ENCODE measurements around the gene PSMB8. TPM values are rescaled to one million over a fixed set of nuclear protein-coding genes. Genes with fewer than 3 reads are reported as not detected.
A peak's percentile ranks its signal among the peaks of the same experiment; 100 is the strongest.

The PSMB8 gene
- total RNA-seq, 2 experiments from 2014 or later, result 308 to 327 TPM

DNA sequence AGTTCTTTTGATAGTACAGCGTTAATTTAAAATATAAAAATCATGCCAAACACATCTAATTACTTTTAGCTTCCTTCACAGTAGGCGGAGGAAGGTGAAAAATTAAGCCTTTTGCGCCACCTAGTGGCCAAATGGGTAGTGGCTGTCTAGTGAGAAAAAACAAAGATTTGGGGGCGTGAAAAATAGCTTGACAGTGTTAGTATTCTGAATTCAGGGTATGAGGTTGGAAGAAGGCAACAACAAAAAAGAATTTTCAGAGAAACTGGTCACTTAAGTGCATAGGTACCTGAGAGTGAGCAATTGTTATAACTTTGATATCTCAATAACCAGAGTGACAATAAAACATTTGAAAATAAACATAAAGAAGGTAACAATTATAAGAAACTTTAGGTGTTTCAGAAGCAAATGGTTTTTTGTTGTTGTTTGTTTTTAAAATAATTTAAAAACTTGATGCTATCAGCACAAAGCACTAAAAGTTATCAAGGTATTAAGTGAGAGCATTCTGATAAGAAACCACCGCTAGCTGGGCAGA lies 24.5 kb upstream of the PSMB8 start:
- Mint-ChIP-seq H3K36me3 (peaks cover 15% of the 10 kb centered on the region), H3K9me3 (no peaks in the 10 kb centered on the region), H3K27me3 (peaks cover 4% of the 10 kb centered on the region), H3K4me1 (peaks cover 32% of the 10 kb centered on the region), H3K27ac (no peak overlapping the region), H3K4me3 (no peak overlapping the region)
- DNase-seq (peak; percentile 81), ATAC-seq (ENCODE audit: low read depth) (peak; percentile 57)
- POLR2A ChIA-PET, result interaction anchor here (0.9 to 4.5 kb wide), 13 partner anchors 10 to 176 kb away, joined by 3 to 136 read pairs (median 5); partner anchors contain the start of genes PSMB8, PSMB9, TAP1 and TAP2

- peaks cover 32% of the 10 kb centered on the region for H3K4me1 Mint-ChIP-seq
- peak overlapping the region; percentile 76 for H3K4me3 Mint-ChIP-seq
- H3K9me3 Mint-ChIP-seq, result no peaks in the 10 kb centered on the region
- ATAC-seq (ENCODE audit: low read depth) (peak; percentile 25), DNase-seq (no peak)
- peak overlapping the region; percentile 97 for H3K27ac Mint-ChIP-seq
- peaks cover 19% of the 10 kb centered on the region for H3K36me3 Mint-ChIP-seq
- POLR2A ChIA-PET, result interaction anchor here (0.9 to 4.5 kb wide), 15 partner anchors 9 to 176 kb away, joined by 3 to 136 read pairs (median 5); partner anchors contain the start of genes PSMB8, PSMB9, TAP1 and TAP2
- H3K27me3 Mint-ChIP-seq, result peaks cover 2% of the 10 kb centered on the region
Measured at GRCh38 chr6:32867554-32868256, 23.9 kb upstream of the PSMB8 start.

DNA sequence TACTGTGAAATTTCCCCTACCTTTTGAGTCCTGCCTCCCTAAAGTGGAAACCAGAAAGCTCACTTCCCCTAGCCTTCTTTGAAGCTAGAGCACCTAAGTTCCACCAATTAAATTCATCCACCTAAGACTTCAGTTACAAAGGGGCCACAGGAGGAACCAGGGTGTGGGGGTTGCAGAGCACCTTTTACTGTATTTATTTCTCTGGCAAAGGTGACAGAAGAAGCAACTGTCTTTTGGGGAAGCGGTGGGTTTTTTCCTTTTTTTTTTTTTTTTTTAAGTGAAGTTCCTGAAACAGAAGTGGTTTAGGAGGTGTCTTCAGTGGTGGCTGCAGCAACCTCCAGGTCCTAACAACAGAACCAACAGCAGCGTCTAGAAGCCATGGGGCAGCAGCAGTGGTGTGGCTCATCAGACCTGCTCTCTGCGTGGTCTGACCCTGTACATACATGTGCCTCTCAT lies 23.2 kb upstream of the PSMB8 start:
- Mint-ChIP-seq H3K4me3 (peak overlapping the region; percentile 76), H3K4me1 (peaks cover 32% of the 10 kb centered on the region)
- POLR2A ChIA-PET, result interaction anchor here (0.7 to 4.5 kb wide), 11 partner anchors 9 to 114 kb away, joined by 3 to 136 read pairs (median 17); partner anchors contain the start of genes PSMB8, PSMB9, TAP1 and TAP2

GRCh38 chr6:32865724-32866443 lies 22.0 kb upstream of the PSMB8 start:
- Mint-ChIP-seq H3K4me3 (no peak overlapping the region), H3K4me1 (peaks cover 34% of the 10 kb centered on the region), H3K27me3 (no peaks in the 10 kb centered on the region), H3K36me3 (peaks cover 21% of the 10 kb centered on the region), H3K9me3 (no peaks in the 10 kb centered on the region), H3K27ac (peak overlapping the region; percentile 97)
- POLR2A ChIA-PET, result interaction anchor here (2.3 to 4.5 kb wide), 3 partner anchors 11 to 26 kb away, joined by 9 to 136 read pairs (median 65); partner anchors contain the start of genes PSMB9, TAP1 and TAP2
- DNase-seq (no peak), ATAC-seq (ENCODE audit: low read depth) (no peak)

More for the DNA sequence above, 23.2 kb upstream of the PSMB8 start:
- DNase-seq (peak; percentile 39), ATAC-seq (ENCODE audit: low read depth) (peak; percentile 75)
- Mint-ChIP-seq H3K27ac (peak overlapping the region; percentile 97), H3K27me3 (peaks cover 2% of the 10 kb centered on the region), H3K9me3 (no peaks in the 10 kb centered on the region), H3K36me3 (peaks cover 19% of the 10 kb centered on the region)

DNA sequence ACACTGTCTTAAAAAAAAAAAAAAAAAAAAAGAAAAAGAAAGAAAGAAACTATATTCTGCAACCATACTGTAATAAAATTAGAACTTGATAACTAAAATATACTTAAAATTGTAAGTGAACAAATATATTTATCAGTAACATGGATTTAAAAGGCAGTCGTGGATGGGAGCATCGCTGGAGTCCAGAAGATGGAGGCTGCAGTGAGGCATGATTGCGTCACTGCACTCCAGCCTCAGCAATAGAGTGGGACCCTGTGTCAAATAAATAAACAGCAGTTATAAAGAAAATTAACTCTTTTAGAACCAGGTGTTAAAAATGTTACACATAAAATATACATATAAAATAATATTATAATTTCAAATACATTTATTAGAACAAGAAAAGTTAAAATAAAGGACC lies 18.9 kb upstream of the PSMB8 start:
- ATAC-seq (ENCODE audit: low read depth), result no peak
- H3K27ac Mint-ChIP-seq, result no peak overlapping the region
- POLR2A ChIA-PET, result interaction anchor here (0.6 to 2.6 kb wide), 4 partner anchors 8 to 109 kb away, joined by 4 to 28 read pairs (median 8); partner anchors contain the start of genes PSMB9, TAP1 and TAP2

GRCh38 chr6:32860674-32861073 lies 16.8 kb upstream of the PSMB8 start:
- no peaks in the 10 kb centered on the region for H3K9me3 Mint-ChIP-seq
- no peaks in the 10 kb centered on the region for H3K27me3 Mint-ChIP-seq
- no peak overlapping the region for H3K4me3 Mint-ChIP-seq
- POLR2A ChIA-PET, result no interaction called here
- DNase-seq (no peak), ATAC-seq (ENCODE audit: low read depth) (no peak)
- peak overlapping the region; percentile 68 for H3K27ac Mint-ChIP-seq
- H3K36me3 Mint-ChIP-seq, result peaks cover 61% of the 10 kb centered on the region
- H3K4me1 Mint-ChIP-seq, result peaks cover 50% of the 10 kb centered on the region

More for the DNA sequence above, 18.9 kb upstream of the PSMB8 start:
- no peak for DNase-seq
- H3K4me3 Mint-ChIP-seq, result no peak overlapping the region
- no peaks in the 10 kb centered on the region for H3K9me3 Mint-ChIP-seq
- H3K36me3 Mint-ChIP-seq, result peaks cover 46% of the 10 kb centered on the region
- H3K4me1 Mint-ChIP-seq, result peaks cover 52% of the 10 kb centered on the region
- H3K27me3 Mint-ChIP-seq, result no peaks in the 10 kb centered on the region

- Mint-ChIP-seq H3K9me3 (no peaks in the 10 kb centered on the region), H3K27ac (peak overlapping the region; percentile 71), H3K36me3 (peaks cover 52% of the 10 kb centered on the region), H3K4me3 (peak overlapping the region; percentile 35), H3K27me3 (no peaks in the 10 kb centered on the region), H3K4me1 (peaks cover 44% of the 10 kb centered on the region)
- DNase-seq (no peak), ATAC-seq (ENCODE audit: low read depth) (no peak)
- POLR2A ChIA-PET, result interaction anchor here (3.2 to 7.3 kb wide), 3 partner anchors 10 to 113 kb away, joined by 20 to 773 read pairs (median 166); partner anchors contain the start of genes BRD2, PSMB8 and TAP2
Measured at GRCh38 chr6:32858194-32858593, 14.3 kb upstream of the PSMB8 start.

- no peak for DNase-seq
- ATAC-seq (ENCODE audit: low read depth), result no peak
- Mint-ChIP-seq H3K27me3 (no peaks in the 10 kb centered on the region), H3K27ac (peak overlapping the region; percentile 71), H3K9me3 (no peaks in the 10 kb centered on the region), H3K4me3 (peak overlapping the region; percentile 98), H3K4me1 (peaks cover 44% of the 10 kb centered on the region), H3K36me3 (peaks cover 56% of the 10 kb centered on the region)
- POLR2A ChIA-PET, result interaction anchor here (3.2 to 7.3 kb wide), 3 partner anchors 10 to 113 kb away, joined by 20 to 773 read pairs (median 166); partner anchors contain the start of genes BRD2, PSMB8 and TAP2
Measured at GRCh38 chr6:32857156-32857891, 13.5 kb upstream of the PSMB8 start.

DNA sequence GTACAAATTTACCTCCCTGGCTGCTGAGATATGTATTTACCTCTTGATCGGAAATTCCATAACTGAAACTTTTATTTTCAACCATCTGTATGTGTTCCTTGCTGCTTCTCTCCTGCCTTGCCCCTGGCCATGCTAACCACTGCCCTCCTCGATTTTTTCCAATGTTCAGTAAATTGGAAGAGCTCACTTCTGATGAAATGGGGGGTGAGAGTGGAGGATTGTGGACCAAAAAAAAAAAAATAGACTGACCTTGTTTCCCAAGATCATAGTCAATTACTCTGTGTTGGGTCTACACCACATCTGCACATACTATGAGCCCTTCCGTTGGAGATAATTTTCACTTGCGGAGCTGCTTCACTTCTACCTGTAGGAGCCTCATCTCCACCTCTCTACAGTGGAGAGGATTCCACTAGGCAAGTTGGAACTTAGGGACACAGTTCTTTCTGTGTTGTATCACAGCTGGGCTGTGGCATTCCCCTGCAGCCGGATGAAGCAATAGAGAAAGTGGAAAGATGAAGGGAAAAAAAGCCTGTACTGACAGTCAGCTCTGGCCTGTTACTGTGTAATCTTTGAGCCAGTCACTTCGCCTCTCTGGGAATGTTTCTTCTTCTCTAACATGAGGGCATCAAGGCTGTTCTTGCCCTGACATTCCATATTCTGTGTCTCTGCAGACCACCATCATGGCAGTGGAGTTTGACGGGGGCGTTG lies 11.8 kb upstream of the PSMB8 start:
- H3K27me3 Mint-ChIP-seq, result no peaks in the 10 kb centered on the region
- peaks cover 50% of the 10 kb centered on the region for H3K4me1 Mint-ChIP-seq
- peak overlapping the region; percentile 100 for H3K27ac Mint-ChIP-seq
- peaks cover 68% of the 10 kb centered on the region for H3K36me3 Mint-ChIP-seq
- POLR2A ChIA-PET, result interaction anchor here (0.6 to 7.3 kb wide), 8 partner anchors 8 to 1261 kb away, joined by 3 to 773 read pairs (median 18); partner anchors contain the start of genes BRD2, PFDN6, PSMB8 and TAP2
- no peaks in the 10 kb centered on the region for H3K9me3 Mint-ChIP-seq
- ATAC-seq (ENCODE audit: low read depth) (no peak), DNase-seq (no peak)
- peak overlapping the region; percentile 98 for H3K4me3 Mint-ChIP-seq

DNA sequence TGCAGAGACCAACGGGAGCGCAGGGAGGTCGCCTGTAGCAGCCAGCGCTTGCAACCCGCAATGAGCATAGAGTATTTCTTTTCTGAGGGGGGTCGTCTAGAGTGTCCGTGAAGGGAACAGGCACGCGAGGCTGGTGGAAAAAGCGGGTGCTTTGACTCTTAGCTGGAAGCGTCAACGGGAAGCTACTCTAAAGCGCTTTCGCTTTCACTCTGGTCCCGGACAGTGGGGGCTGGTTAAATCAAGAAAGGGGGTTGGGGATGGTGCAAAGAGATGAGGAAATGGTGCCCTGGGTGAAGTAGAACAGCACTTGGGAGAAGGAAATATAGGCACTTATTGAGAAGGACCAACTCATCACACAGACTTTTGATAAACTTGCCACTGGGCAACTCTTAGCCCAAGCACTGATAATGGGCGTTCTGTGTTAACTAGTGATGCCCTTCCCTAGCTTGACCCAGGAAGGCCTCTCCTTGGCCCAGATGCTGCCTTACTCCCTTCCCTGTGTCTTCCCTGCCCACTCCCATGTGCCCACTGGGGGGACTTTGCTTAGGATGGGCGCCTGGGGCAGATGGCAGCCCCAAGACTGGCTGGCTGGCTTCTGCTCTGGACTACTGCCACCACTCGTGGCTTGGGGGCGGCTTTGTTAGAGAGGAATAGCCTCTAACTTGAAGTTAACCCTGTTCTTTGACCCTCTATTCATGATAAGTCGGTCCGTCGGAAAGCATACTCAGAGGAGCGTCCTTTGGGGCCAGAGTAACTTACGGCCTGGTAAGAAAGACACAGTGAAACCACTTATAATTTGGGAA lies 10.7 kb upstream of the PSMB8 start:
- peak; percentile 37 for ATAC-seq (ENCODE audit: low read depth)
- peak overlapping the region; percentile 100 for H3K27ac Mint-ChIP-seq

More for the DNA sequence above, 10.7 kb upstream of the PSMB8 start:
- no peak for DNase-seq
- POLR2A ChIA-PET, result interaction anchor here (0.6 to 7.3 kb wide), 13 partner anchors 9 to 1260 kb away, joined by 3 to 773 read pairs (median 7); partner anchors contain the start of genes BRD2, HLA-DMB, PFDN6 and PSMB8
- Mint-ChIP-seq H3K4me1 (peaks cover 54% of the 10 kb centered on the region), H3K4me3 (peak overlapping the region; percentile 98), H3K27me3 (no peaks in the 10 kb centered on the region), H3K9me3 (no peaks in the 10 kb centered on the region), H3K36me3 (peaks cover 70% of the 10 kb centered on the region)
